Fibroblast of peridontal ligament (primary cell): ENCODE measurements around the gene ODC1.
"Not testable (repeated sequence)": the region's sequence is repeated elsewhere in the genome, so short reads cannot be mapped to it uniquely, and the experiment has no call there.

Source experiments
- DNase-seq: peaks from one replicate; pipeline ENCODE4 v3.0.0-alpha.2; 2010; ENCODE audit errors: extremely low read depth

The ODC1 gene

GRCh38 chr2:10452956-10453904, 5.1 kb upstream of the ODC1 start:
- DNase-seq, result no peak

GRCh38 chr2:10452312-10452711, 4.2 kb upstream of the ODC1 start:
- DNase-seq, result peak; percentile 69

GRCh38 chr2:10451819-10452218, 3.7 kb upstream of the ODC1 start:
- DNase-seq, result no peak

GRCh38 chr2:10449838-10450691, 1.9 kb upstream of the ODC1 start:
- DNase-seq, result no peak

GRCh38 chr2:10449486-10449831, 1.3 kb upstream of the ODC1 start:
- DNase-seq, result no peak

- peak; percentile 76 for DNase-seq
Observed at GRCh38 chr2:10448576-10449485, 704 bp upstream of the ODC1 start.

- peak; percentile 49 for DNase-seq
Observed at GRCh38 chr2:10447300-10447894, 730 bp downstream of the ODC1 start.

GRCh38 chr2:10446631-10447030, 1.5 kb downstream of the ODC1 start:
- no peak for DNase-seq

GRCh38 chr2:10444463-10444862, 3.7 kb downstream of the ODC1 start:
- no peak for DNase-seq

- not testable (repeated sequence) for DNase-seq
Observed at GRCh38 chr2:10442469-10443126, 5.5 kb downstream of the ODC1 start.

GRCh38 chr2:10441948-10442347, 6.2 kb downstream of the ODC1 start:
- no peak for DNase-seq

- no peak for DNase-seq
Observed at GRCh38 chr2:10440736-10441135, 7.4 kb downstream of the ODC1 start.

GRCh38 chr2:10439971-10440370, 8.2 kb downstream of the ODC1 start:
- no peak for DNase-seq

GRCh38 chr2:10439185-10439879, 8.8 kb downstream of the ODC1 start:
- peak; percentile 36 for DNase-seq

- no peak for DNase-seq
Observed at GRCh38 chr2:10438688-10439087, 9.4 kb downstream of the ODC1 start.

GRCh38 chr2:10437806-10438205, 10.3 kb downstream of the ODC1 start:
- no peak for DNase-seq

- no peak for DNase-seq
Observed at GRCh38 chr2:10436583-10437110, 11.5 kb downstream of the ODC1 start.

GRCh38 chr2:10435820-10436204, 12.3 kb downstream of the ODC1 start:
- no peak for DNase-seq

- DNase-seq, result peak; percentile 59
Observed at GRCh38 chr2:10434886-10435819, 13.0 kb downstream of the ODC1 start.
